Panc1 (cell line): ENCODE measurements around the gene PRSS22. TPM values are rescaled to one million over a fixed set of nuclear protein-coding genes. Genes with fewer than 3 reads are reported as not detected.

Experiments
- ATAC-seq: fragments of 200-7000 bp; cut with Tn5 transposase; 2 replicates; pipeline ENCODE4 v1.9.1; 2020; ENCODE audit warnings: mild to moderate bottlenecking, moderate library complexity
- BruUV-seq: library from RNA; stranded (reverse); fragments of 400-500 nt; replicated peaks from 2 replicates; lab custom pipeline; 2021; lab: Mats Ljungman, UMichigan
- CTCF ChIA-PET: fragments of 300-600 bp; sonication (Branson Sonifier 250); formaldehyde crosslinking; loops from one replicate; lab custom pipeline; 2022; ENCODE audit warnings: antibody characterized with exemption; lab: Charles Lee
- POLR2A ChIA-PET: fragments of 300-600 bp; sonication (Branson Sonifier 250); formaldehyde crosslinking; loops from one replicate; lab custom pipeline; 2022; ENCODE audit warnings: antibody characterized with exemption; lab: Charles Lee
- DNase-seq: peaks from one replicate; pipeline ENCODE4 v3.0.0-alpha.2; 2010; ENCODE audit warnings: low read depth, low spot score
- H3K27ac ChIP-seq: 2 replicates; pipeline ENCODE4 v1.5.1; 2011; ENCODE audit warnings: mild to moderate bottlenecking, low read length, inconsistent platforms
- H3K27me3 ChIP-seq: fragments of 200-500 bp; sonication (Bioruptor generic); 2 replicates; pipeline ENCODE4 v1.6.0; 2014; ENCODE audit warnings: low read length, inconsistent platforms; ENCODE audit not compliant: control insufficient read depth, insufficient read depth
- H3K36me3 ChIP-seq: fragments of 200-500 bp; sonication (Bioruptor generic); 2 replicates; pipeline ENCODE4 v1.5.1; 2014; ENCODE audit warnings: inconsistent platforms, mild to moderate bottlenecking, low read length, moderate library complexity; ENCODE audit not compliant: control insufficient read depth, insufficient read depth
- H3K4me1 ChIP-seq: 2 replicates; pipeline ENCODE4 v1.5.1; 2011; ENCODE audit warnings: inconsistent platforms, mild to moderate bottlenecking, low read length, moderate library complexity; ENCODE audit not compliant: control insufficient read depth, insufficient read depth
- H3K4me3 ChIP-seq, 2 experiments: 2 replicates each; pipeline ENCODE4 v1.5.1; 2011 to 2012; ENCODE audit warnings: low read depth in 2 of 2, low read length in 2 of 2, mild to moderate bottlenecking in 2 of 2, inconsistent platforms in 1 of 2, moderate library complexity in 1 of 2
- H3K9me3 ChIP-seq: fragments of 200-500 bp; sonication (Bioruptor generic); 2 replicates; pipeline ENCODE4 v1.5.1; 2014; ENCODE audit warnings: low read depth, mild to moderate bottlenecking, inconsistent platforms, low read length, moderate library complexity; ENCODE audit not compliant: control insufficient read depth, insufficient read depth
- POLR2AphosphoS5 ChIP-seq: IDR thresholded peaks from 2 replicates; pipeline ENCODE4 v1.6.1; 2012; ENCODE audit warnings: mild to moderate bottlenecking, low read depth, low read length, moderate library complexity
- SIN3A ChIP-seq: IDR thresholded peaks from 2 replicates; pipeline ENCODE4 v1.6.1; 2012; ENCODE audit warnings: low read depth, mild to moderate bottlenecking, low read length, moderate library complexity, borderline replicate concordance; ENCODE audit not compliant: insufficient read depth
- TCF7L2 ChIP-seq: IDR thresholded peaks from 2 replicates; pipeline ENCODE4 v1.6.1; 2011; ENCODE audit warnings: mild to moderate bottlenecking, low read depth, low read length, inconsistent platforms
- in situ Hi-C: cut with HindIII; loops from 2 replicates; pipeline ENCODE4 v1.10.0; 2016; ENCODE audit warnings: low sequenced_read_pairs, low pct_unique_long_range_greater_than_20kb
- intact Hi-C: fragments of 100-400 bp; cut with micrococcal nuclease; formaldehyde crosslinking; loops from one replicate; pipeline ENCODE4 v1.10.0; 2022; ENCODE audit not compliant: unreplicated experiment
- total RNA-seq: library from RNA; stranded (reverse); gene quantifications from one replicate; pipeline ENCODE4 v1.2.1, GENCODE V29; 2021; ENCODE audit not compliant: unreplicated experiment
- TF ChIP-seq, protein P1 (sequence below), 2 experiments: IDR thresholded peaks; 2 replicates each; pipeline ENCODE4 v1.6.1; 2011 to 2012; ENCODE audit warnings: low read depth in 2 of 2, control low read depth in 1 of 2, low read length in 1 of 2, mild to moderate bottlenecking in 1 of 2, moderate library complexity in 1 of 2; ENCODE audit not compliant: insufficient read depth in 1 of 2
- TF ChIP-seq, protein P2 (sequence below): fragments of 450-650 bp; IDR thresholded peaks from 2 replicates; pipeline ENCODE4 v1.5.1; 2017; ENCODE audit warnings: mild to moderate bottlenecking

PRSS22 gene
- total RNA-seq, 1 experiment from 2014 or later, result 23.9 TPM

DNA sequence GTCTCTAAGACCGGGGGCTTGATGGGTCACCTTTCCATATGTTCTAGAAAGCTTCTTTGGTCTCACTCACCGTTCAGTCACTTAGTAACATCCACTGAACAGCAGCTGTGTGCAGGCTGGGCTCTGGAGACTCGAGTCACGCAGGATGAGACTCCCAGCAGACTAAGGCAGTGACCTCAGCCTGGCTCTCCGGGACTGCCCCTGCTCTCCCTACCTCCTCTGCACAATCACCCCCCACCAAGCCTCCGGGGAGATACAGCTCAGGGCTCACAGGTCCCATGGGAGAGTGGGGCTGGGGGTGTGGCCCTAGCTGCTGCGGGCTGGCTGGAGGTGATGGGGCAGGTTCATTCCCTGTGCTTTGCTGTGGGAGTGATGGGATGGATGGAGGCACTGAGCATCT is 39.1 kb upstream of the PRSS22 start:
- DNase-seq (no peak), ATAC-seq (no peak)
- CTCF ChIA-PET, result no interaction called here
- Histone ChIP-seq H3K9me3 (no peaks in the 10 kb centered on the region), H3K27me3 (no peaks in the 10 kb centered on the region), H3K36me3 (no peaks in the 10 kb centered on the region), H3K4me3 (no peak overlapping the region), H3K27ac (no peak overlapping the region), H3K4me1 (no peaks in the 10 kb centered on the region; the same call in 1 of the 2 replicates)
- intact Hi-C loops (no loop called here), in situ Hi-C loops (no loop called here)
- POLR2A ChIA-PET, result no interaction called here
- TF ChIP-seq SIN3A (no peak), POLR2AphosphoS5 (no peak), TCF7L2 (no peak)
- TF ChIP-seq, protein P1, sequence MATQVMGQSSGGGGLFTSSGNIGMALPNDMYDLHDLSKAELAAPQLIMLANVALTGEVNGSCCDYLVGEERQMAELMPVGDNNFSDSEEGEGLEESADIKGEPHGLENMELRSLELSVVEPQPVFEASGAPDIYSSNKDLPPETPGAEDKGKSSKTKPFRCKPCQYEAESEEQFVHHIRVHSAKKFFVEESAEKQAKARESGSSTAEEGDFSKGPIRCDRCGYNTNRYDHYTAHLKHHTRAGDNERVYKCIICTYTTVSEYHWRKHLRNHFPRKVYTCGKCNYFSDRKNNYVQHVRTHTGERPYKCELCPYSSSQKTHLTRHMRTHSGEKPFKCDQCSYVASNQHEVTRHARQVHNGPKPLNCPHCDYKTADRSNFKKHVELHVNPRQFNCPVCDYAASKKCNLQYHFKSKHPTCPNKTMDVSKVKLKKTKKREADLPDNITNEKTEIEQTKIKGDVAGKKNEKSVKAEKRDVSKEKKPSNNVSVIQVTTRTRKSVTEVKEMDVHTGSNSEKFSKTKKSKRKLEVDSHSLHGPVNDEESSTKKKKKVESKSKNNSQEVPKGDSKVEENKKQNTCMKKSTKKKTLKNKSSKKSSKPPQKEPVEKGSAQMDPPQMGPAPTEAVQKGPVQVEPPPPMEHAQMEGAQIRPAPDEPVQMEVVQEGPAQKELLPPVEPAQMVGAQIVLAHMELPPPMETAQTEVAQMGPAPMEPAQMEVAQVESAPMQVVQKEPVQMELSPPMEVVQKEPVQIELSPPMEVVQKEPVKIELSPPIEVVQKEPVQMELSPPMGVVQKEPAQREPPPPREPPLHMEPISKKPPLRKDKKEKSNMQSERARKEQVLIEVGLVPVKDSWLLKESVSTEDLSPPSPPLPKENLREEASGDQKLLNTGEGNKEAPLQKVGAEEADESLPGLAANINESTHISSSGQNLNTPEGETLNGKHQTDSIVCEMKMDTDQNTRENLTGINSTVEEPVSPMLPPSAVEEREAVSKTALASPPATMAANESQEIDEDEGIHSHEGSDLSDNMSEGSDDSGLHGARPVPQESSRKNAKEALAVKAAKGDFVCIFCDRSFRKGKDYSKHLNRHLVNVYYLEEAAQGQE (IDR thresholded peaks at IDR 0.05; ENCODE audit: insufficient read depth in 1 of 2, low read depth in 2 of 2, low read length in 1 of 2), result no peak
- no TSS peak for BruUV-seq

DNA sequence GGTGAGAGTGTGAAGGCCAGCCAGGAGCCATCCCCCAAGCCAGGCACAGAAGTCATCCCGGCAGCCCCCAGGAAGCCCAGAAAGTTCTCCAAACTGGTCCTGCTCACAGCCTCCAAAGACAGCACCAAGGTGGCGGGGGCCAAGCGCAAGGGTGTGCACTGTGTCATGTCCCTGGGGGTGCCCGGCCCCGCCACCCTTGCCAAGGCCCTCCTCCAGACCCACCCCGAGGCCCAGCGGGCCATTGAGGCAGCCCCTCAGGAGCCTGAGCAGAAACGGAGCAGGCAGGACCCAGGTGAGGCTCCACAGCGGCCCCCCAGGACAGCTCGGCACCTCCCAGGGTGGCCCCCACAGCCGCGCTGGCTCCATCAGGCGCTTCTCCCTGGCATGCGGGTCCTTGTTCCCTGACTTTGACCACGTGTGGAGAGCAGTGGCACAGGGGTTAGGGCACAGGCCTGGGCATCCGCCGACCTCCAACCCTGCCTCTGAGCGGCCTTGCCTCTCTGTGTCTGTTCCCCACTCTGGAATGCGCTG is 38.6 kb upstream of the PRSS22 start:
- intact Hi-C loops (no loop called here), in situ Hi-C loops (no loop called here)
- CTCF ChIA-PET, result no interaction called here
- no peaks in the 10 kb centered on the region; the same call in 1 of the 2 replicates for H3K4me1 ChIP-seq
- no peak; the same call in 1 of the 2 replicates for ATAC-seq
- no peaks in the 10 kb centered on the region for H3K9me3 ChIP-seq
- no peaks in the 10 kb centered on the region for H3K27me3 ChIP-seq
- no peak overlapping the region for H3K4me3 ChIP-seq
- POLR2A ChIA-PET, result no interaction called here
- TF ChIP-seq, protein P2, sequence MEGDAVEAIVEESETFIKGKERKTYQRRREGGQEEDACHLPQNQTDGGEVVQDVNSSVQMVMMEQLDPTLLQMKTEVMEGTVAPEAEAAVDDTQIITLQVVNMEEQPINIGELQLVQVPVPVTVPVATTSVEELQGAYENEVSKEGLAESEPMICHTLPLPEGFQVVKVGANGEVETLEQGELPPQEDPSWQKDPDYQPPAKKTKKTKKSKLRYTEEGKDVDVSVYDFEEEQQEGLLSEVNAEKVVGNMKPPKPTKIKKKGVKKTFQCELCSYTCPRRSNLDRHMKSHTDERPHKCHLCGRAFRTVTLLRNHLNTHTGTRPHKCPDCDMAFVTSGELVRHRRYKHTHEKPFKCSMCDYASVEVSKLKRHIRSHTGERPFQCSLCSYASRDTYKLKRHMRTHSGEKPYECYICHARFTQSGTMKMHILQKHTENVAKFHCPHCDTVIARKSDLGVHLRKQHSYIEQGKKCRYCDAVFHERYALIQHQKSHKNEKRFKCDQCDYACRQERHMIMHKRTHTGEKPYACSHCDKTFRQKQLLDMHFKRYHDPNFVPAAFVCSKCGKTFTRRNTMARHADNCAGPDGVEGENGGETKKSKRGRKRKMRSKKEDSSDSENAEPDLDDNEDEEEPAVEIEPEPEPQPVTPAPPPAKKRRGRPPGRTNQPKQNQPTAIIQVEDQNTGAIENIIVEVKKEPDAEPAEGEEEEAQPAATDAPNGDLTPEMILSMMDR, result no peak
- no peak for TF ChIP-seq POLR2AphosphoS5
- no peak for TF ChIP-seq TCF7L2
- TF ChIP-seq, protein P1 (IDR thresholded peaks at IDR 0.05; ENCODE audit: insufficient read depth in 1 of 2, low read depth in 2 of 2, low read length in 1 of 2), result no peak
- TF ChIP-seq SIN3A, result no peak
- no TSS peak for BruUV-seq
- no peak for DNase-seq
- H3K36me3 ChIP-seq, result no peaks in the 10 kb centered on the region
- no peak overlapping the region for H3K27ac ChIP-seq
